Measurements from ENCODE around the gene COL19A1.

Gene COL19A1

DNA sequence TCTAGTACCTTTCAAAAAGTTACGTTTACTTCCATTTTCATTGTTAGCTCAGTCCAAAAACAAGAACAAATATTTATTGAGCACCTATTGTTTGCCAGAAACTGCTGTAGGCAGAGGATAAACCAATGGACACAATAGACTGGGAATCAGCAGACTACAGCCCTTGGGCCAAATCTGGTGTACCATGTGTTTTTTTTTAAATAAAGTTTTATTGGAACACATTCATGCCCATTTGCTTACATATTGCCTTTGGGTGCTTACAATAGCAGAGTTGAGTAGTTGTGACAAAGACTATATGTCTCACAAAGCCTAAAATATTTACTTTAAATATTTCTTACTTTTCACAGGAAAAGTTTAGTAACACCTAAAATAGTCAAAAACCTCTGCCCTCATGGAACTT lies 220.4 kb downstream of the COL19A1 start:
- no peaks in the 10 kb centered on the region for H3K9me3 ChIP-seq (ENCODE audit: insufficient read depth, low read length)
- H3K4me2 ChIP-seq (ENCODE audit: low read length), result no peak overlapping the region
- H4K20me1 ChIP-seq (ENCODE audit: insufficient read depth, low read length), result no peaks in the 10 kb centered on the region
- H3K4me1 ChIP-seq (ENCODE audit: low read length), result peaks cover 6% of the 10 kb centered on the region
- H3K9ac ChIP-seq (ENCODE audit: low read length), result no peak overlapping the region
- TF ChIP-seq, protein P1, sequence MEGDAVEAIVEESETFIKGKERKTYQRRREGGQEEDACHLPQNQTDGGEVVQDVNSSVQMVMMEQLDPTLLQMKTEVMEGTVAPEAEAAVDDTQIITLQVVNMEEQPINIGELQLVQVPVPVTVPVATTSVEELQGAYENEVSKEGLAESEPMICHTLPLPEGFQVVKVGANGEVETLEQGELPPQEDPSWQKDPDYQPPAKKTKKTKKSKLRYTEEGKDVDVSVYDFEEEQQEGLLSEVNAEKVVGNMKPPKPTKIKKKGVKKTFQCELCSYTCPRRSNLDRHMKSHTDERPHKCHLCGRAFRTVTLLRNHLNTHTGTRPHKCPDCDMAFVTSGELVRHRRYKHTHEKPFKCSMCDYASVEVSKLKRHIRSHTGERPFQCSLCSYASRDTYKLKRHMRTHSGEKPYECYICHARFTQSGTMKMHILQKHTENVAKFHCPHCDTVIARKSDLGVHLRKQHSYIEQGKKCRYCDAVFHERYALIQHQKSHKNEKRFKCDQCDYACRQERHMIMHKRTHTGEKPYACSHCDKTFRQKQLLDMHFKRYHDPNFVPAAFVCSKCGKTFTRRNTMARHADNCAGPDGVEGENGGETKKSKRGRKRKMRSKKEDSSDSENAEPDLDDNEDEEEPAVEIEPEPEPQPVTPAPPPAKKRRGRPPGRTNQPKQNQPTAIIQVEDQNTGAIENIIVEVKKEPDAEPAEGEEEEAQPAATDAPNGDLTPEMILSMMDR (IDR thresholded peaks at IDR 0.05; ENCODE audit: low read depth, low read length), result no peak
- no peak for TF ChIP-seq EZH2phosphoT487 (IDR thresholded peaks at IDR 0.05; ENCODE audit: low read depth)
- no peaks in the 10 kb centered on the region for H3K36me3 ChIP-seq (replicated peaks; ENCODE audit: low read depth, low read length)
- no peak overlapping the region for H3K4me3 ChIP-seq (ENCODE audit: low read length)
- H2AFZ ChIP-seq (ENCODE audit: low read depth, low read length), result no peak overlapping the region
- H3K79me2 ChIP-seq (ENCODE audit: low read length), result no peaks in the 10 kb centered on the region
- H3K27ac ChIP-seq (ENCODE audit: low read length), result no peak overlapping the region
- no peaks in the 10 kb centered on the region for H3K27me3 ChIP-seq (ENCODE audit: low read depth, low read length)

GRCh38 chr6:70094156-70094555 lies 227.8 kb downstream of the COL19A1 start:
- TF ChIP-seq, protein P1 (IDR thresholded peaks at IDR 0.05; ENCODE audit: low read depth, low read length), result no peak
- TF ChIP-seq EZH2phosphoT487 (IDR thresholded peaks at IDR 0.05; ENCODE audit: low read depth), result no peak

GRCh38 chr6:70099732-70100131 lies 233.4 kb downstream of the COL19A1 start:
- Histone ChIP-seq H3K9me3 (ENCODE audit: insufficient read depth, low read length) (no peaks in the 10 kb centered on the region), H3K4me3 (ENCODE audit: low read length) (no peak overlapping the region), H3K27ac (ENCODE audit: low read length) (no peak overlapping the region), H2AFZ (ENCODE audit: low read depth, low read length) (no peak overlapping the region), H4K20me1 (ENCODE audit: insufficient read depth, low read length) (no peaks in the 10 kb centered on the region), H3K27me3 (ENCODE audit: low read depth, low read length) (no peaks in the 10 kb centered on the region), H3K36me3 (replicated peaks; ENCODE audit: low read depth, low read length) (no peaks in the 10 kb centered on the region), H3K9ac (ENCODE audit: low read length) (no peak overlapping the region), H3K79me2 (ENCODE audit: low read length) (no peaks in the 10 kb centered on the region), H3K4me2 (ENCODE audit: low read length) (no peak overlapping the region), H3K4me1 (ENCODE audit: low read length) (peaks cover 2% of the 10 kb centered on the region; the same call in 1 of the 2 replicates)
- TF ChIP-seq, protein P1 (IDR thresholded peaks at IDR 0.05; ENCODE audit: low read depth, low read length), result no peak
- TF ChIP-seq EZH2phosphoT487 (IDR thresholded peaks at IDR 0.05; ENCODE audit: low read depth), result no peak

More at GRCh38 chr6:70094156-70094555, 227.8 kb downstream of the COL19A1 start:
- no peaks in the 10 kb centered on the region for H4K20me1 ChIP-seq (ENCODE audit: insufficient read depth, low read length)
- no peaks in the 10 kb centered on the region for H3K9me3 ChIP-seq (ENCODE audit: insufficient read depth, low read length)
- H3K79me2 ChIP-seq (ENCODE audit: low read length), result no peaks in the 10 kb centered on the region
- H3K4me3 ChIP-seq (ENCODE audit: low read length), result no peak overlapping the region
- no peaks in the 10 kb centered on the region for H3K27me3 ChIP-seq (ENCODE audit: low read depth, low read length)
- no peak overlapping the region for H3K9ac ChIP-seq (ENCODE audit: low read length)
- H3K36me3 ChIP-seq (replicated peaks; ENCODE audit: low read depth, low read length), result no peaks in the 10 kb centered on the region
- H3K4me1 ChIP-seq (ENCODE audit: low read length), result peaks cover 17% of the 10 kb centered on the region
- no peak overlapping the region for H3K4me2 ChIP-seq (ENCODE audit: low read length)
- H3K27ac ChIP-seq (ENCODE audit: low read length), result no peak overlapping the region
- no peak overlapping the region for H2AFZ ChIP-seq (ENCODE audit: low read depth, low read length)

GRCh38 chr6:70103798-70104197 lies 237.4 kb downstream of the COL19A1 start:
- Histone ChIP-seq H3K9me3 (ENCODE audit: insufficient read depth, low read length) (no peaks in the 10 kb centered on the region), H3K27ac (ENCODE audit: low read length) (no peak overlapping the region), H3K27me3 (ENCODE audit: low read depth, low read length) (no peaks in the 10 kb centered on the region), H2AFZ (ENCODE audit: low read depth, low read length) (no peak overlapping the region), H3K79me2 (ENCODE audit: low read length) (no peaks in the 10 kb centered on the region), H3K4me1 (ENCODE audit: low read length) (peaks cover 19% of the 10 kb centered on the region), H4K20me1 (ENCODE audit: insufficient read depth, low read length) (no peaks in the 10 kb centered on the region), H3K9ac (ENCODE audit: low read length) (no peak overlapping the region), H3K4me2 (ENCODE audit: low read length) (no peak overlapping the region), H3K4me3 (ENCODE audit: low read length) (no peak overlapping the region), H3K36me3 (replicated peaks; ENCODE audit: low read depth, low read length) (no peaks in the 10 kb centered on the region)
- no peak for TF ChIP-seq EZH2phosphoT487 (IDR thresholded peaks at IDR 0.05; ENCODE audit: low read depth)
- TF ChIP-seq, protein P1 (IDR thresholded peaks at IDR 0.05; ENCODE audit: low read depth, low read length), result peak; percentile 57

Data from OCI-LY3 (cell line).